ENCODE data around the gene SLC39A11.

GRCh38 chr17:72921347-72922054 is 171.0 kb downstream of the SLC39A11 start:
- TF ChIP-seq CTCF (IDR thresholded peaks at IDR 0.05) (no peak), POLR2A (IDR thresholded peaks at IDR 0.05) (no peak)

Data from testis (tissue), 2 donors.